ENCODE data around the gene PPP1R12C.
"Not testable (repeated sequence)": the region's sequence is repeated elsewhere in the genome, so short reads cannot be mapped to it uniquely, and the experiment has no call there.

Gene PPP1R12C

DNA sequence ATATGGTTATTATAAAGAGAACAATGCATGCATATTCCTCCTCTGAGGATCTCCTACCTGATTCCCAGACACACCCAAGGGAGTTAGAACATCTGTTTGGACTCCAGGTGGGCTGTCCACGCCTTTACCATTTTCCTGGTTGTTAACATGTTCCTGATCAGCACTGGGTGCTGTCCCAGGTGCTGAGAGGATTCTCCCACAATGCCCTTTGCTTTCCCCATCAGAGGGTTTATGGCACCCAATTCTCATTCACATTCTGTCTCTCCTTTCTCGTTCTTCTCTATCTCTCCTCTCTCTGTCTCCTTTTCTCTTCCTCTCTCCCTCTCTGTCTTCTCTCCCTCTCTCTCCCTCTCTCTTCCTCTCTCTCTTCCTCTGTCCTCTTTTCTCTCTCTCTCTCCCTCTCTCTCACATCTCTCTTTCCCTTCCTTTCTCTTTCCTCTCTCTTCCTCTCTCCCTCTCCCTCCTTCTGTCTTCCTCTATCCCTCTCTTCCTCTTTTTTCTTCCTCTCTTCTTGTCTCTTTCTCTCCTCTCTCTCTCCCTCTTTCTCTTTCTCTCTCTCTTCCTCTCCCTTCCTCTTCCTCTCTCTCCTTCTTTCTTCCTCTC lies 51.2 kb downstream of the PPP1R12C start:
- Histone ChIP-seq H3K27me3 (peaks cover 99% of the 10 kb centered on the region), H3K4me3 (ENCODE audit: low read depth in 1 of 2, low read length in 1 of 2) (no peak overlapping the region), H3K4me1 (ENCODE audit: control insufficient read depth in 1 of 2, insufficient read depth in 1 of 2, low read depth in 1 of 2, low read length in 1 of 2) (peaks cover 8 to 11% of the 10 kb centered on the region in 2 experiments), H3K27ac (no peak overlapping the region), H3K36me3 (no peaks in the 10 kb centered on the region), H3K9me3 (no peaks in the 10 kb centered on the region)
- no peak for TF ChIP-seq CTCF (IDR thresholded peaks at IDR 0.05)

DNA sequence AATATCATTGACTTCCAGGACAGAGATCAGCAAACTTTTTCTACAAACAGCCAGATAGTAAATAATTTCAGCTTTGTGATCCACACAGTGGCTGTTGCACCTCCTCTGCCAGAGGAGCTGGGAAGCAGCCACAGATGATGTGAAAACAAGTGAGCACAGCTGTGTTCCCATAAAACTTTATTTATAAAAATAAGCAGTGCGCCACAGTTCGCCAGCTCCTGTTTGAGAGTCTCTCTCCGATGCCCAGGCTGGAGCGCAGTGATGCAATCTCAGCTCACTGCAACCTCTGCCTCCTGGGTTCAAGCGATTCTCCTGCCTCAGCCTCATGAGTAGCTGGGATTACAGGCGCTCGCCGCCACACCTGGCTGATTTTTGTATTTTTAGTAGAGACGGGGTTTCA lies 51.9 kb downstream of the PPP1R12C start:
- not testable (repeated sequence) for H3K9me3 ChIP-seq; H3K4me3 ChIP-seq (ENCODE audit: low read depth in 1 of 2, low read length in 1 of 2); H3K36me3 ChIP-seq; H3K27ac ChIP-seq
- Histone ChIP-seq H3K4me1 (ENCODE audit: control insufficient read depth in 1 of 2, insufficient read depth in 1 of 2, low read depth in 1 of 2, low read length in 1 of 2) (peaks cover 8 to 11% of the 10 kb centered on the region in 2 experiments), H3K27me3 (peaks cover 92% of the 10 kb centered on the region)

DNA sequence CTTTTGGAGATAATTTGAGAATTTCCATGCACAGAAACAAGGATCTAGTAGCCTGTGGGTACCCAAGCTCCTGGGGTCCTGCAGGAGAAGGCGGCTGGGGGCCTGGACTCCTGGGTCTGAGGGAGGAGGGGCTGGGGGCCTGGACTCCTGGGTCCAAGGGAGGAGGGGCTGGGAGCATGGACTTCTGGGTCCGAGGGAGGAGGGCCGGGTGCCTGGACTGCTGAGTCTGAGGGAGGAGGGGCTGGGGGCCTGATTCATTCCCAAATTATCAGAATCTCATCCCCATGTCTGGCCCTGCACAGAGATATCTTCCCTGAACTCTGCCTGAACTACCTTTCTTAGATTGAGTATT lies 54.0 kb downstream of the PPP1R12C start:
- H3K9me3 ChIP-seq, result no peaks in the 10 kb centered on the region
- peaks cover 72% of the 10 kb centered on the region for H3K27me3 ChIP-seq
- no peak overlapping the region for H3K27ac ChIP-seq
- TF ChIP-seq CTCF (IDR thresholded peaks at IDR 0.05), result no peak
- peaks cover 8 to 11% of the 10 kb centered on the region in 2 experiments for H3K4me1 ChIP-seq (ENCODE audit: control insufficient read depth in 1 of 2, insufficient read depth in 1 of 2, low read depth in 1 of 2, low read length in 1 of 2)
- H3K36me3 ChIP-seq, result no peaks in the 10 kb centered on the region
- no peak overlapping the region for H3K4me3 ChIP-seq (ENCODE audit: low read depth in 1 of 2, low read length in 1 of 2)

GRCh38 chr19:55062735-55063491 lies 54.5 kb downstream of the PPP1R12C start, which contains the start of gene RDH13:
TSS of gene RDH13 (minus strand) at chr19:55063148. CDS start at chr19:55063032, 116 bp downstream.
- Histone ChIP-seq H3K9me3 (no peaks in the 10 kb centered on the region), H3K4me3 (ENCODE audit: low read depth in 1 of 2, low read length in 1 of 2) (peak within 1 kb of the TSS; percentile 26 to 29), H3K27me3 (peaks cover 66% of the 10 kb centered on the region), H3K4me1 (ENCODE audit: control insufficient read depth in 1 of 2, insufficient read depth in 1 of 2, low read depth in 1 of 2, low read length in 1 of 2) (peaks cover 8 to 11% of the 10 kb centered on the region in 2 experiments), H3K36me3 (no peaks in the 10 kb centered on the region), H3K27ac (no peak within 1 kb of the TSS)
- TF ChIP-seq CTCF (IDR thresholded peaks at IDR 0.05), result no peak

DNA sequence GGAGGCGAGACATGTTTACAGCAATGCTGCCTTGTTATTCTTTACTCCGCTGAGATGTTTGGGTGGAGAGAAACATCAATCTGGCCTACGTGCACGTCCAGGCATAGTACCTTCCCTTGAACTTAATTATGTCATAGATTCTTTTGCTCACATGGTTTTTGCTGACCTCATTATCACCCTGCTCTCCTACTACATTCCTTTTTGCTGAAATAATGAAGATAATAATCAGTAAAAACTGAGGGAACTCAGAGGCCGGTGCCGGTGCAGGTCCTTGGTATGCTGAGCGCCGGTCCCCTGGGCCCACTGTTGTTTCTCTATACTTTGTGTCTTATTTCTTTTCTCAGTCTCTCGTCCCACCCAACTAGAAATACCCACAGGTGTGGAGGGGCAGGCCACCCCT lies 57.1 kb downstream of the PPP1R12C start:
- peaks cover 40% of the 10 kb centered on the region for H3K27me3 ChIP-seq
- not testable (repeated sequence) for H3K36me3 ChIP-seq; H3K9me3 ChIP-seq; H3K4me3 ChIP-seq (ENCODE audit: low read depth in 1 of 2, low read length in 1 of 2); H3K27ac ChIP-seq
- H3K4me1 ChIP-seq (ENCODE audit: control insufficient read depth in 1 of 2, insufficient read depth in 1 of 2, low read depth in 1 of 2, low read length in 1 of 2), result peaks cover 8 to 11% of the 10 kb centered on the region in 2 experiments

DNA sequence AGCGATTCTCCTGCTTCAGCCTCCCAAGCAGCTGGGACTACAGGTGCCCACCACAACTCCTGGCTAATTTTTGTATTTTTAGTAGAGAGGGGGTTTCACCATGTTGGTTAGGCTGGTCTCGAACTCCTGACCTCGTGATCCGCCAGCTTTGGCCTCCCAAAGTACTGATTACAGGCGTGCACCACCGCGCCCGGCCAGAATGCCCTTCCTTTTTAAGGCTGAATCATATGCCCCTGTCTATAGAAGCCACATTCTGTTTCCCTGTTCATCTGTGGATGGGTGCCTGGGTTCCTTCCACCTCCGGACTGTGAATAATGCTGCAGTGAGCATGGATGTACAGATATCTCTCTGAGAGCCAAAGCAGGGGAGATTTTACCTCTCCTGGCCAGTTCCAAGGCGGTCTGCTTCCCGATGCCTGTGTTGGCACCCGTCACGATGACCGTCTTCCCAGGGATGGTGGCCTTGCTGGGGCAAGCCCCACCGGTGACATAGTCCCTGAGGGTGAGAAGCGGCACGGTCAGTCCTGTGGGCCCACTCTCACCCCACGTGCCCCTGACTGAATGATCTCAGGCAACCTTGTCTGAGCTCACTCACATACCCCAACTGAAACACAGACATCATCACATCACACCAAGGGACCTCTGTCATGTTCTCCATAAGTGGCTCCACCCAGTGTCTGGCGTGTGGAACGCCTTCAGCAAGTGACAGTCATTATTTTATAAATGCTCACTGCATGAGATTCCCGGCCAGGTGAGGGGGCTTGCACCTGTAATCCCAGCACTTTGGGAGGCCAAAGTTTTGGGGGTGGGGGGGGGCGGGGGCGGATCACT lies 58.4 kb downstream of the PPP1R12C start:
- H3K4me3 ChIP-seq (ENCODE audit: low read depth in 1 of 2, low read length in 1 of 2), result no peak overlapping the region
- no peak for TF ChIP-seq CTCF (IDR thresholded peaks at IDR 0.05)
- no peaks in the 10 kb centered on the region for H3K9me3 ChIP-seq
- H3K27me3 ChIP-seq, result peaks cover 27% of the 10 kb centered on the region
- H3K36me3 ChIP-seq, result no peaks in the 10 kb centered on the region
- no peak overlapping the region for H3K27ac ChIP-seq
- H3K4me1 ChIP-seq (ENCODE audit: control insufficient read depth in 1 of 2, insufficient read depth in 1 of 2, low read depth in 1 of 2, low read length in 1 of 2), result peaks cover 8 to 11% of the 10 kb centered on the region in 2 experiments
